IMR-90 (cell line): Measurements from ENCODE around the gene FRMPD4. TPM values are rescaled to one million over a fixed set of nuclear protein-coding genes. Genes with fewer than 3 reads are reported as not detected.

ENCODE experiments used
- ATAC-seq: fragments of 200-7000 bp; cut with Tn5 transposase; 2 replicates; pipeline ENCODE4 v1.9.1; 2020; ENCODE audit warnings: low read depth, mild to moderate bottlenecking, moderate library complexity
- BruUV-seq: library from RNA; stranded (reverse); fragments of 400-500 nt; replicated peaks from 2 replicates; lab custom pipeline; 2021; lab: Mats Ljungman, UMichigan
- CTCF ChIA-PET: fragments of 300-600 bp; formaldehyde crosslinking; extraction: SDS; loops from one replicate; lab custom pipeline; 2021; ENCODE audit warnings: antibody characterized with exemption; lab: Yijun Ruan, JAX
- POLR2A ChIA-PET: fragments of 300-600 bp; sonication (Branson Sonifier 250); formaldehyde crosslinking; loops from one replicate; lab custom pipeline; 2022; ENCODE audit warnings: antibody characterized with exemption; ENCODE audit not compliant: unreplicated experiment; lab: Charles Lee
- DNase-seq: peaks from one replicate; pipeline ENCODE4 v3.0.0; 2013
- H2AFZ ChIP-seq: replicated peaks from 2 replicates; pipeline ENCODE3; 2013; ENCODE audit warnings: low read length, mild to moderate bottlenecking; ENCODE audit not compliant: poor library complexity
- H2AK5ac ChIP-seq: 2 replicates; pipeline ENCODE4 v1.6.1; 2013; ENCODE audit warnings: low read depth, low read length, inconsistent platforms
- H2AK9ac ChIP-seq: replicated peaks from 2 replicates; pipeline ENCODE3; 2013; ENCODE audit warnings: mild to moderate bottlenecking, low read depth, low read length, moderate library complexity; ENCODE audit not compliant: poor library complexity
- H2BK120ac ChIP-seq: 2 replicates; pipeline ENCODE4 v1.6.1; 2013; ENCODE audit warnings: low read depth, low read length, inconsistent platforms
- H2BK15ac ChIP-seq: 3 replicates; pipeline ENCODE4 v1.6.1; 2013; ENCODE audit warnings: low read depth, low read length, inconsistent platforms
- H2BK20ac ChIP-seq: 2 replicates; pipeline ENCODE4 v1.6.1; 2013; ENCODE audit warnings: low read depth, mild to moderate bottlenecking, inconsistent platforms, low read length, moderate library complexity
- H2BK5ac ChIP-seq: 2 replicates; pipeline ENCODE4 v1.6.1; 2013; ENCODE audit warnings: mild to moderate bottlenecking, low read depth, low read length, inconsistent platforms; ENCODE audit not compliant: poor library complexity, severe bottlenecking
- H3K14ac ChIP-seq: replicated peaks from 2 replicates; pipeline ENCODE4 v1.6.1; 2013; ENCODE audit warnings: low read depth, low read length, inconsistent platforms
- H3K18ac ChIP-seq: 2 replicates; pipeline ENCODE4 v1.6.1; 2013; ENCODE audit warnings: low read depth, low read length, control low read depth
- H3K23ac ChIP-seq: 2 replicates; pipeline ENCODE4 v1.6.1; 2013; ENCODE audit warnings: low read depth, low read length, inconsistent platforms
- H3K27ac ChIP-seq: 2 replicates; pipeline ENCODE4 v1.5.1; 2013; ENCODE audit warnings: mild to moderate bottlenecking, control low read depth, low read length; ENCODE audit not compliant: insufficient read depth
- H3K27me3 ChIP-seq: 2 replicates; pipeline ENCODE4 v1.6.1; 2013; ENCODE audit warnings: low read length; ENCODE audit not compliant: control insufficient read depth, insufficient read depth
- H3K36me3 ChIP-seq: 2 replicates; pipeline ENCODE4 v1.6.1; 2013; ENCODE audit warnings: low read length, mixed read lengths; ENCODE audit not compliant: control insufficient read depth, insufficient read depth
- H3K4ac ChIP-seq: 2 replicates; pipeline ENCODE4 v1.6.1; 2013; ENCODE audit warnings: low read depth, low read length, inconsistent platforms
- H3K4me1 ChIP-seq: 2 replicates; pipeline ENCODE4 v1.6.1; 2013; ENCODE audit warnings: low read length, mixed read lengths; ENCODE audit not compliant: control insufficient read depth, insufficient read depth
- H3K4me2 ChIP-seq: 2 replicates; pipeline ENCODE4 v1.6.1; 2013; ENCODE audit warnings: low read depth, mild to moderate bottlenecking, control low read depth, low read length, moderate library complexity
- H3K4me3 ChIP-seq: 2 replicates; pipeline ENCODE4 v1.5.1; 2013; ENCODE audit warnings: low read depth, mild to moderate bottlenecking, control low read depth, low read length, moderate library complexity; ENCODE audit not compliant: insufficient read depth
- H3K56ac ChIP-seq: 2 replicates; pipeline ENCODE4 v1.6.1; 2013; ENCODE audit warnings: low read length, inconsistent platforms; ENCODE audit not compliant: insufficient read depth; ENCODE audit errors: extremely low read depth
- H3K79me1 ChIP-seq, 2 experiments: 2 replicates each; pipeline ENCODE4 v1.6.1; 2013; ENCODE audit warnings: low read length in 2 of 2, inconsistent platforms in 1 of 2, low read depth in 1 of 2
- H3K9ac ChIP-seq: 2 replicates; pipeline ENCODE4 v1.6.1; 2013; ENCODE audit warnings: low read depth, low read length, control low read depth
- H3K9me1 ChIP-seq: 2 replicates; pipeline ENCODE4 v1.6.1; 2013; ENCODE audit warnings: low read length, inconsistent platforms; ENCODE audit not compliant: insufficient read depth
- H3K9me3 ChIP-seq: 2 replicates; pipeline ENCODE4 v1.6.1; 2013; ENCODE audit warnings: low read length; ENCODE audit not compliant: control insufficient read depth, insufficient read depth
- H4K20me1 ChIP-seq: 2 replicates; pipeline ENCODE4 v1.6.1; 2013; ENCODE audit warnings: low read length, inconsistent platforms; ENCODE audit not compliant: insufficient read depth
- H4K5ac ChIP-seq: 2 replicates; pipeline ENCODE4 v1.6.1; 2013; ENCODE audit warnings: mild to moderate bottlenecking, low read depth, low read length, control low read depth
- H4K8ac ChIP-seq, 2 experiments: 2 replicates each; pipeline ENCODE4 v1.6.1; 2013; ENCODE audit warnings: low read depth in 2 of 2, low read length in 2 of 2, control low read depth in 1 of 2, inconsistent platforms in 1 of 2
- H4K91ac ChIP-seq: 2 replicates; pipeline ENCODE4 v1.6.1; 2013; ENCODE audit warnings: low read depth, low read length, inconsistent platforms; ENCODE audit not compliant: insufficient read depth
- BHLHE40 ChIP-seq: fragments of 150-350 bp; IDR thresholded peaks from 2 replicates; pipeline ENCODE4 v1.6.1; 2016; ENCODE audit warnings: mild to moderate bottlenecking, low read depth, low read length
- CEBPB ChIP-seq: IDR thresholded peaks from 2 replicates; pipeline ENCODE4 v1.6.1; 2012; ENCODE audit warnings: low read depth, low read length, improper control_type of control experiment
- CHD1 ChIP-seq: IDR thresholded peaks from 2 replicates; pipeline ENCODE4 v1.6.1; 2012; ENCODE audit warnings: low read depth, low read length, improper control_type of control experiment
- CTCF ChIP-seq: conservative IDR thresholded peaks from 2 replicates; pipeline ENCODE4 v1.5.1; 2012; ENCODE audit warnings: mild to moderate bottlenecking, low read depth, low read length, improper control_type of control experiment
- ELK1 ChIP-seq: fragments of 150-350 bp; IDR thresholded peaks from 2 replicates; pipeline ENCODE4 v1.6.1; 2016; ENCODE audit warnings: low read depth, mild to moderate bottlenecking, low read length, moderate library complexity, borderline replicate concordance
- FOS ChIP-seq: fragments of 150-350 bp; IDR thresholded peaks from 2 replicates; pipeline ENCODE4 v1.6.1; 2016; ENCODE audit warnings: low read depth, low read length
- MAFK ChIP-seq: IDR thresholded peaks from 2 replicates; pipeline ENCODE4 v1.6.1; 2012; ENCODE audit warnings: low read depth, low read length, improper control_type of control experiment
- MAZ ChIP-seq: IDR thresholded peaks from 2 replicates; pipeline ENCODE4 v1.6.1; 2012; ENCODE audit warnings: low read depth, mild to moderate bottlenecking, low read length, improper control_type of control experiment, moderate library complexity, borderline replicate concordance
- NFE2L2 ChIP-seq: fragments of 150-350 bp; IDR thresholded peaks from 2 replicates; pipeline ENCODE4 v1.6.1; 2016; ENCODE audit warnings: low read depth, mild to moderate bottlenecking, low read length
- POLR2A ChIP-seq: IDR thresholded peaks from 2 replicates; pipeline ENCODE4 v1.6.1; 2012; ENCODE audit warnings: mild to moderate bottlenecking, low read depth, low read length
- RAD21 ChIP-seq: IDR thresholded peaks from 2 replicates; pipeline ENCODE4 v1.6.1; 2012; ENCODE audit warnings: low read length, improper control_type of control experiment
- RCOR1 ChIP-seq: IDR thresholded peaks from 2 replicates; pipeline ENCODE4 v1.6.1; 2012; ENCODE audit warnings: mild to moderate bottlenecking, low read length, improper control_type of control experiment; ENCODE audit not compliant: insufficient replicate concordance
- RFX5 ChIP-seq: IDR thresholded peaks from 2 replicates; pipeline ENCODE4 v1.8.0; 2012; ENCODE audit warnings: low read depth, mild to moderate bottlenecking, low read length, moderate library complexity
- SMC3 ChIP-seq: fragments of 150-350 bp; IDR thresholded peaks from 2 replicates; pipeline ENCODE4 v1.6.1; 2016; ENCODE audit warnings: low read depth, mild to moderate bottlenecking, antibody characterized with exemption, low read length, moderate library complexity
- USF2 ChIP-seq: fragments of 150-350 bp; IDR thresholded peaks from 2 replicates; pipeline ENCODE4 v1.6.1; 2017; ENCODE audit warnings: mild to moderate bottlenecking, antibody characterized with exemption, low read length, low read depth
- dilution Hi-C: fragments of 300-500 bp; cut with HindIII; formaldehyde crosslinking; loops from one replicate; pipeline ENCODE4 v1.14.3; 2018; ENCODE audit warnings: low sequenced_read_pairs; ENCODE audit not compliant: unreplicated experiment
- in situ Hi-C: fragments of 300-500 bp; cut with MboI; formaldehyde crosslinking; loops from 3 replicates; pipeline ENCODE4 v1.14.3; 2019; ENCODE audit warnings: low sequenced_read_pairs, inconsistent platforms, mixed read lengths
- intact Hi-C: fragments of 100-400 bp; cut with micrococcal nuclease; formaldehyde crosslinking; loops from 2 replicates; pipeline ENCODE4 v1.10.0; 2022
- polyA plus RNA-seq, 3 experiments: library from polyadenylated mRNA; depleted of rRNA; stranded (reverse); fragments of >200 nt; gene quantifications; 2 replicates each; pipeline ENCODE4 v1.2.3, GENCODE V29; 2012; ENCODE audit warnings: low replicate concordance in 1 of 3
- total RNA-seq: library from RNA; depleted of rRNA; stranded (reverse); fragments of >200 nt; gene quantifications from 2 replicates; pipeline ENCODE4 v1.2.3, GENCODE V29; 2012

Gene FRMPD4
- total and polyA plus RNA-seq, 2 of the 4 experiments (the other 2 are of a cell fraction) = 0.53 to 1.1 TPM

GRCh38 chrX:12322031-12322430 lies 183.8 kb downstream of the FRMPD4 start:
- Histone ChIP-seq H4K8ac (no peak overlapping the region), H2BK5ac (no peak overlapping the region), H2BK15ac (no peak overlapping the region), H3K14ac (no peak overlapping the region), H3K9me3 (peaks cover 3% of the 10 kb centered on the region), H3K4me2 (no peak overlapping the region), H2AK5ac (no peak overlapping the region), H3K36me3 (no peaks in the 10 kb centered on the region), H3K4ac (no peak overlapping the region), H3K4me3 (no peak overlapping the region), H2BK120ac (no peak overlapping the region), H3K18ac (no peak overlapping the region), H3K23ac (no peak overlapping the region), H2BK20ac (no peak overlapping the region), H3K79me1 (no peaks in the 10 kb centered on the region), H3K27ac (no peak overlapping the region), H3K4me1 (no peaks in the 10 kb centered on the region), H3K9ac (no peak overlapping the region), H3K27me3 (no peaks in the 10 kb centered on the region), H3K56ac (no peak overlapping the region), H4K91ac (no peak overlapping the region), H2AK9ac (no peak overlapping the region), H2AFZ (no peak overlapping the region), H3K9me1 (no peaks in the 10 kb centered on the region), H4K20me1 (no peaks in the 10 kb centered on the region), H4K5ac (no peak overlapping the region)
- ChIA-PET CTCF (no interaction called here), POLR2A (no interaction called here)
- BruUV-seq = no TSS peak
- dilution Hi-C loops = no loop called here
- no peak for ATAC-seq
- intact Hi-C loops = loop anchor here (10.0 kb wide), 1 partner anchor 237 kb away; no protein-coding TSS in a partner anchor
- no peak for DNase-seq
- no peak for TF ChIP-seq POLR2A
- no peak for TF ChIP-seq CHD1
- no peak for TF ChIP-seq CTCF
- no peak for TF ChIP-seq BHLHE40
- TF ChIP-seq ELK1 = no peak
- no peak for TF ChIP-seq FOS
- TF ChIP-seq RAD21 = no peak
- no peak for TF ChIP-seq MAZ
- TF ChIP-seq USF2 = no peak
- TF ChIP-seq CEBPB = no peak
- TF ChIP-seq RCOR1 = no peak
- TF ChIP-seq NFE2L2 = no peak
- TF ChIP-seq RFX5 = no peak
- no peak for TF ChIP-seq SMC3
- no peak for TF ChIP-seq MAFK
- in situ Hi-C loops = no loop called here
